GM19468 (cell line): ENCODE results near the gene SYNJ1.
"Not testable (repeated sequence)": the region's sequence is repeated elsewhere in the genome, so short reads cannot be mapped to it uniquely, and the experiment has no call there.

ENCODE experiments used
- ATAC-seq: cut with Tn5 transposase; IDR thresholded peaks from one replicate; pipeline ENCODE4 v1.9.1; 2021; ENCODE audit warnings: mild to moderate bottlenecking, moderate library complexity, moderate number of reproducible peaks; ENCODE audit not compliant: unreplicated experiment; ENCODE audit errors: extremely low read depth

Gene SYNJ1

GRCh38 chr21:32736083-32736482 lies 8.3 kb upstream of the SYNJ1 start:
- not testable (repeated sequence) for ATAC-seq

- ATAC-seq = no peak
Observed at GRCh38 chr21:32735524-32735923, 7.7 kb upstream of the SYNJ1 start.

GRCh38 chr21:32733990-32734613 lies 6.3 kb upstream of the SYNJ1 start:
- no peak for ATAC-seq

GRCh38 chr21:32733356-32733755 lies 5.5 kb upstream of the SYNJ1 start:
- ATAC-seq = no peak

GRCh38 chr21:32732544-32732943 lies 4.7 kb upstream of the SYNJ1 start:
- ATAC-seq = no peak

- no peak for ATAC-seq
Observed at GRCh38 chr21:32728848-32729247, 1.0 kb upstream of the SYNJ1 start.

- no peak for ATAC-seq
Observed at GRCh38 chr21:32728456-32728839, 635 bp upstream of the SYNJ1 start.

GRCh38 chr21:32726839-32727686 lies 750 bp downstream of the SYNJ1 start:
- peak; percentile 4 for ATAC-seq

GRCh38 chr21:32719085-32719484 lies 8.7 kb downstream of the SYNJ1 start:
- no peak for ATAC-seq

- no peak for ATAC-seq
Observed at GRCh38 chr21:32717851-32718316, 9.9 kb downstream of the SYNJ1 start.

GRCh38 chr21:32716486-32716885 lies 11.3 kb downstream of the SYNJ1 start:
- ATAC-seq = no peak

- no peak for ATAC-seq
Observed at GRCh38 chr21:32713726-32714125, 14.1 kb downstream of the SYNJ1 start.

- ATAC-seq = no peak
Observed at GRCh38 chr21:32712641-32713040, 15.2 kb downstream of the SYNJ1 start.

GRCh38 chr21:32712043-32712442 lies 15.8 kb downstream of the SYNJ1 start:
- peak; percentile 93 for ATAC-seq

- no peak for ATAC-seq
Observed at GRCh38 chr21:32710987-32711386, 16.8 kb downstream of the SYNJ1 start.

GRCh38 chr21:32710069-32710784 lies 17.6 kb downstream of the SYNJ1 start:
- no peak for ATAC-seq

GRCh38 chr21:32708069-32708468 lies 19.7 kb downstream of the SYNJ1 start:
- ATAC-seq = no peak

GRCh38 chr21:32705901-32706300 lies 21.9 kb downstream of the SYNJ1 start:
- ATAC-seq = no peak

- ATAC-seq = no peak
Observed at GRCh38 chr21:32705139-32705538, 22.7 kb downstream of the SYNJ1 start.

- ATAC-seq = no peak
Observed at GRCh38 chr21:32702702-32703101, 25.1 kb downstream of the SYNJ1 start.
